Astrocyte (in vitro differentiated cells and primary cell): ENCODE results near the gene RNF7.

Experiments used
- CTCF ChIP-seq: IDR thresholded peaks from 2 replicates; pipeline ENCODE4 v1.5.1; 2011; ENCODE audit warnings: low read depth, mild to moderate bottlenecking, inconsistent platforms, low read length, moderate library complexity; ENCODE audit not compliant: insufficient read depth
- EZH2 ChIP-seq: IDR thresholded peaks from 2 replicates; pipeline ENCODE4 v1.6.1; 2012; ENCODE audit warnings: mild to moderate bottlenecking, low read length, inconsistent platforms; ENCODE audit not compliant: insufficient read depth

- TF ChIP-seq EZH2, result no peak
- TF ChIP-seq CTCF, result no peak
These were observed 44.4 kb downstream of the RNF7 start for GRCh38 chr3:141782386-141782932.
